Trophoblast cell (in vitro differentiated cells and primary cell): ENCODE measurements around the gene ZBTB17.

Experiments
- DNase-seq, 2 donors: peaks; one replicate each; pipeline ENCODE4 v3.0.0-alpha.2; 2016
- H2AFZ ChIP-seq: 2 replicates; pipeline ENCODE4 v1.6.1; 2013; ENCODE audit warnings: low read length, moderate library complexity, mild to moderate bottlenecking; ENCODE audit not compliant: insufficient read depth, poor library complexity
- H2AK5ac ChIP-seq: 2 replicates; pipeline ENCODE4 v1.6.1; 2013; ENCODE audit warnings: mild to moderate bottlenecking, low read length
- H2BK120ac ChIP-seq: 2 replicates; pipeline ENCODE4 v1.6.1; 2013; ENCODE audit warnings: low read length, mild to moderate bottlenecking, moderate library complexity; ENCODE audit not compliant: insufficient read depth, poor library complexity
- H2BK12ac ChIP-seq: 2 replicates; pipeline ENCODE4 v1.6.1; 2013; ENCODE audit warnings: mild to moderate bottlenecking, low read length, moderate library complexity
- H2BK5ac ChIP-seq: 2 replicates; pipeline ENCODE4 v1.6.1; 2013; ENCODE audit warnings: low read length, low read depth, moderate library complexity, mild to moderate bottlenecking; ENCODE audit not compliant: poor library complexity
- H3K14ac ChIP-seq: 2 replicates; pipeline ENCODE4 v1.6.1; 2013; ENCODE audit warnings: mild to moderate bottlenecking, low read length
- H3K18ac ChIP-seq: 2 replicates; pipeline ENCODE4 v1.6.1; 2013; ENCODE audit warnings: mild to moderate bottlenecking, low read length
- H3K23ac ChIP-seq: 2 replicates; pipeline ENCODE4 v1.6.1; 2013; ENCODE audit warnings: low read length
- H3K27ac ChIP-seq: 2 replicates; pipeline ENCODE4 v1.5.1; 2013; ENCODE audit warnings: low read depth, mild to moderate bottlenecking, inconsistent platforms, low read length, moderate library complexity
- H3K27me3 ChIP-seq: 2 replicates; pipeline ENCODE4 v1.6.1; 2013; ENCODE audit warnings: inconsistent platforms, mild to moderate bottlenecking, low read length, moderate library complexity; ENCODE audit not compliant: insufficient read depth
- H3K36me3 ChIP-seq, 2 experiments: 1 replicate in 1 of 2; 2 replicates in 1 of 2; pipeline ENCODE4 v1.6.1; 2013; ENCODE audit warnings: low read length in 2 of 2, mild to moderate bottlenecking in 2 of 2, moderate library complexity in 1 of 2; ENCODE audit not compliant: insufficient read depth in 2 of 2, control insufficient read depth in 1 of 2
- H3K4ac ChIP-seq: 2 replicates; pipeline ENCODE4 v1.6.1; 2013; ENCODE audit warnings: low read depth, mild to moderate bottlenecking, low read length, moderate library complexity
- H3K4me1 ChIP-seq, 2 experiments: 1 replicate in 1 of 2; 2 replicates in 1 of 2; pipeline ENCODE4 v1.6.1; 2013; ENCODE audit warnings: low read length in 2 of 2, mild to moderate bottlenecking in 2 of 2, moderate library complexity in 1 of 2; ENCODE audit not compliant: insufficient read depth in 2 of 2, control insufficient read depth in 1 of 2
- H3K4me2 ChIP-seq: 2 replicates; pipeline ENCODE4 v1.6.1; 2013; ENCODE audit warnings: inconsistent platforms, mild to moderate bottlenecking, low read length, moderate library complexity
- H3K4me3 ChIP-seq: 2 replicates; pipeline ENCODE4 v1.5.1; 2013; ENCODE audit warnings: mild to moderate bottlenecking, low read depth, low read length, inconsistent platforms
- H3K79me1 ChIP-seq: one replicate; pipeline ENCODE4 v1.6.1; 2013; ENCODE audit warnings: low read length
- H3K79me2 ChIP-seq: 2 replicates; pipeline ENCODE4 v1.6.1; 2013; ENCODE audit warnings: low read length, mild to moderate bottlenecking; ENCODE audit not compliant: control insufficient read depth, insufficient read depth, poor library complexity
- H3K9ac ChIP-seq: 2 replicates; pipeline ENCODE4 v1.6.1; 2013; ENCODE audit warnings: mild to moderate bottlenecking, low read length
- H3K9me3 ChIP-seq: 2 replicates; pipeline ENCODE4 v1.6.1; 2013; ENCODE audit warnings: low read depth, mild to moderate bottlenecking, control low read depth, inconsistent platforms, low read length; ENCODE audit not compliant: insufficient read depth
- H4K12ac ChIP-seq: 2 replicates; pipeline ENCODE4 v1.6.1; 2013; ENCODE audit warnings: low read depth, mild to moderate bottlenecking, low read length, moderate library complexity
- H4K8ac ChIP-seq: 2 replicates; pipeline ENCODE4 v1.6.1; 2013; ENCODE audit warnings: low read depth, mild to moderate bottlenecking, low read length, moderate library complexity
- H4K91ac ChIP-seq: one replicate; pipeline ENCODE4 v1.6.1; 2013; ENCODE audit warnings: low read depth, mild to moderate bottlenecking, low read length, moderate library complexity
- WGBS: extraction: QIAGEN DNeasy Blood & Tissue Kit; methylation state at CpG from one replicate; pipeline ENCODE4 v1.1.7; 2013; ENCODE audit warnings: missing lambda C conversion rate; ENCODE audit not compliant: insufficient read length, insufficient coverage; ENCODE audit errors: extremely low coverage; 5-methylcytosine and 5-hydroxymethylcytosine counted together

ZBTB17 gene

GRCh38 chr1:15954316-15954715, 21.6 kb downstream of the ZBTB17 start:
- peaks cover 2% of the 10 kb centered on the region for H3K79me2 ChIP-seq
- H2AFZ ChIP-seq: no peak overlapping the region
- H3K14ac ChIP-seq: no peak overlapping the region
- no peak overlapping the region for H2BK5ac ChIP-seq
- no peak overlapping the region for H3K4ac ChIP-seq
- no peak overlapping the region for H3K4me3 ChIP-seq
- peaks cover 19 to 34% of the 10 kb centered on the region in 2 experiments for H3K4me1 ChIP-seq
- peak overlapping the region; percentile 27 for H3K27ac ChIP-seq
- H3K23ac ChIP-seq: no peak overlapping the region
- no peak overlapping the region for H3K4me2 ChIP-seq
- H2BK12ac ChIP-seq: no peak overlapping the region
- no peak overlapping the region for H3K9ac ChIP-seq
- H2BK120ac ChIP-seq: no peak overlapping the region
- H3K18ac ChIP-seq: no peak overlapping the region
- H3K36me3 ChIP-seq: peaks cover 3 to 7% of the 10 kb centered on the region in 2 experiments
- no peak overlapping the region for H4K12ac ChIP-seq
- H4K91ac ChIP-seq: no peak overlapping the region
- peaks cover 4% of the 10 kb centered on the region for H3K79me1 ChIP-seq
- H4K8ac ChIP-seq: no peak overlapping the region
- no peaks in the 10 kb centered on the region for H3K9me3 ChIP-seq
- no CpG with 5 or more reads among the region's 3 CpGs for WGBS
- peak; percentile 65 to 92 for DNase-seq
- no peaks in the 10 kb centered on the region for H3K27me3 ChIP-seq
- no peak overlapping the region for H2AK5ac ChIP-seq

- Histone ChIP-seq H3K27me3 (no peaks in the 10 kb centered on the region), H3K4me1 (peaks cover 19 to 37% of the 10 kb centered on the region in 2 experiments), H3K14ac (no peak overlapping the region), H2BK12ac (no peak overlapping the region), H3K4me3 (no peak overlapping the region), H3K79me2 (peaks cover 2% of the 10 kb centered on the region), H4K12ac (no peak overlapping the region), H4K8ac (no peak overlapping the region), H2BK5ac (no peak overlapping the region), H3K18ac (no peak overlapping the region), H3K23ac (no peak overlapping the region), H2AK5ac (no peak overlapping the region), H4K91ac (no peak overlapping the region), H3K79me1 (peaks cover 4% of the 10 kb centered on the region), H3K9ac (no peak overlapping the region), H2BK120ac (no peak overlapping the region), H3K27ac (peak overlapping the region; percentile 27), H3K4ac (no peak overlapping the region), H3K4me2 (no peak overlapping the region), H2AFZ (no peak overlapping the region), H3K36me3 (peaks cover 3 to 7% of the 10 kb centered on the region in 2 experiments), H3K9me3 (no peaks in the 10 kb centered on the region)
- DNase-seq: no peak
- WGBS: no CpG with 5 or more reads among the region's 1 CpG
Measured at GRCh38 chr1:15953791-15954241, 22.1 kb downstream of the ZBTB17 start.

GRCh38 chr1:15953294-15953771, 22.6 kb downstream of the ZBTB17 start:
- no CpG with 5 or more reads among the region's 11 CpGs for WGBS
- H4K8ac ChIP-seq: no peak overlapping the region
- no peaks in the 10 kb centered on the region for H3K9me3 ChIP-seq
- H2BK5ac ChIP-seq: no peak overlapping the region
- H3K14ac ChIP-seq: no peak overlapping the region
- no peak overlapping the region for H2AFZ ChIP-seq
- no peak overlapping the region for H2AK5ac ChIP-seq
- no peak overlapping the region for H2BK120ac ChIP-seq
- H3K79me2 ChIP-seq: peaks cover 2% of the 10 kb centered on the region
- no peaks in the 10 kb centered on the region for H3K27me3 ChIP-seq
- H4K91ac ChIP-seq: peak overlapping the region; percentile 33
- no peak overlapping the region for H3K18ac ChIP-seq
- H3K79me1 ChIP-seq: peaks cover 4% of the 10 kb centered on the region
- H3K4ac ChIP-seq: no peak overlapping the region
- no peak overlapping the region for H3K4me3 ChIP-seq
- peaks cover 4 to 7% of the 10 kb centered on the region in 2 experiments for H3K36me3 ChIP-seq
- H3K9ac ChIP-seq: no peak overlapping the region
- no peak for DNase-seq
- H3K23ac ChIP-seq: no peak overlapping the region
- no peak overlapping the region for H4K12ac ChIP-seq
- H3K27ac ChIP-seq: no peak overlapping the region
- H2BK12ac ChIP-seq: no peak overlapping the region
- peaks cover 19 to 37% of the 10 kb centered on the region in 2 experiments for H3K4me1 ChIP-seq
- H3K4me2 ChIP-seq: no peak overlapping the region

GRCh38 chr1:15952317-15953258, 23.3 kb downstream of the ZBTB17 start:
- H3K27me3 ChIP-seq: no peaks in the 10 kb centered on the region
- DNase-seq: peak in 1 of 2 donors; percentile 37
- peaks cover 11% of the 10 kb centered on the region in 2 experiments for H3K36me3 ChIP-seq
- no peak overlapping the region for H3K4me3 ChIP-seq
- H4K12ac ChIP-seq: no peak overlapping the region
- no peak overlapping the region for H3K14ac ChIP-seq
- peak overlapping the region; percentile 6 for H3K27ac ChIP-seq
- H3K4ac ChIP-seq: no peak overlapping the region
- H2AFZ ChIP-seq: peak overlapping the region; percentile 2
- H3K9me3 ChIP-seq: no peaks in the 10 kb centered on the region
- H2BK5ac ChIP-seq: no peak overlapping the region
- WGBS: no CpG with 5 or more reads among the region's 27 CpGs
- peaks cover 2% of the 10 kb centered on the region for H3K79me2 ChIP-seq
- H4K91ac ChIP-seq: peak overlapping the region; percentile 39
- H3K18ac ChIP-seq: peak overlapping the region; percentile 38
- no peak overlapping the region for H3K9ac ChIP-seq
- no peak overlapping the region for H3K4me2 ChIP-seq
- H4K8ac ChIP-seq: no peak overlapping the region
- H2AK5ac ChIP-seq: no peak overlapping the region
- H2BK12ac ChIP-seq: no peak overlapping the region
- H3K79me1 ChIP-seq: peaks cover 4% of the 10 kb centered on the region
- H3K4me1 ChIP-seq: peaks cover 19 to 37% of the 10 kb centered on the region in 2 experiments
- H3K23ac ChIP-seq: no peak overlapping the region
- no peak overlapping the region for H2BK120ac ChIP-seq
